ENCODE results near the gene PARD3.

GRCh38 chr10:34143466-34143865 is 671.6 kb downstream of the PARD3 start:
- TF ChIP-seq BHLHE40 (IDR thresholded peaks at IDR 0.05; ENCODE audit: borderline replicate concordance): no peak
- TF ChIP-seq FOXM1 (IDR thresholded peaks at IDR 0.05; ENCODE audit: borderline replicate concordance): no peak
- TF ChIP-seq NFRKB (IDR thresholded peaks at IDR 0.05): no peak
- TF ChIP-seq LEF1 (IDR thresholded peaks at IDR 0.05; ENCODE audit: borderline replicate concordance): no peak
- TF ChIP-seq SUZ12 (IDR thresholded peaks at IDR 0.05): no peak
- TF ChIP-seq TARDBP (IDR thresholded peaks at IDR 0.05): no peak
- TF ChIP-seq FOXK2 (IDR thresholded peaks at IDR 0.05): no peak
- no peak for TF ChIP-seq HDGF (IDR thresholded peaks at IDR 0.05; ENCODE audit: borderline replicate concordance)
- TF ChIP-seq ARNT (IDR thresholded peaks at IDR 0.05): no peak
- no peak for TF ChIP-seq CTBP1 (IDR thresholded peaks at IDR 0.05; ENCODE audit: borderline replicate concordance)
- TF ChIP-seq ZNF384 (IDR thresholded peaks at IDR 0.05): no peak
- no peak for TF ChIP-seq SP1 (IDR thresholded peaks at IDR 0.05)
- no peak for TF ChIP-seq L3MBTL2 (conservative IDR thresholded peaks at IDR 0.05)
- no peak for TF ChIP-seq PKNOX1 (IDR thresholded peaks at IDR 0.05)
